Tongue (tissue), 2 donors: Measurements from ENCODE around the gene G3BP2. TPM values are rescaled to one million over a fixed set of nuclear protein-coding genes. Genes with fewer than 3 reads are reported as not detected.
"Not testable (repeated sequence)": the region's sequence is repeated elsewhere in the genome, so short reads cannot be mapped to it uniquely, and the experiment has no call there.

Experiments used
- DNase-seq: peaks from one replicate; pipeline ENCODE4 v3.0.0-alpha.2; 2015
- total RNA-seq: library from RNA; depleted of rRNA; stranded (reverse); fragments of >200 nt; gene quantifications from one replicate; pipeline ENCODE4 v1.2.3, GENCODE V29; 2014

G3BP2 gene
- total RNA-seq, 1 donor from 2014 or later, result 338 TPM

DNA sequence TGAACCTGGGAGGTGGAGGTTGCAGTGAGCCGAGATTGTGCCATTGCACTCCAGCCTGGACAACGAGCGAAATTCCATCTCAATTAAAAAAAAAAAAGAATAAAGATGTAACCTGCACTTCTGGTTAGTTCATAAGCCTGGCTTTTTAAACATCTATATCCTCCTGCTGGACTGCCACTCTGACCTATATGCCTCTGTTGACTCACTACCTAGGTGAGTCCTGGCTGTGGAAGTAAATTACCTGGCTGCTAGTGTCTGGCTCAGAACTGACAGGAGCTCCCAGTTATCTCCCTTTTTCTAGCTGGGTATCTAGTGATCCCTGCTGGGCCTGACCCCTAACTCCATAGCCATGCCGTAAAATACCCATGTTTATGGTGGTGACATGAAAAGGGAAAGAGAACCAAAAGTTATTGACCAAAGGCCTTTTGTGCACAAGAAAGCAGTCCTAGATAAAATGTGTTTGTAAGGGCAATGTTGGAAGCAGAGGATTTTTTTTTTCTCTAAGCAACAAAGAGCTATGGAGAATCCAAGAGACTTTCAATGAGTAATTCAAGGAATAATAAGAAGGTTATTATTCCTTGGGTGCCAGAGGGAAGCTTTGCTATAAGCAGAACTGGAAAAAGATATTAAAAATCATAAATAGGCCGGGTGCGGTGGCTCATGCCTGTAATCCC lies 10.4 kb upstream of the G3BP2 start:
- DNase-seq, result no peak

DNA sequence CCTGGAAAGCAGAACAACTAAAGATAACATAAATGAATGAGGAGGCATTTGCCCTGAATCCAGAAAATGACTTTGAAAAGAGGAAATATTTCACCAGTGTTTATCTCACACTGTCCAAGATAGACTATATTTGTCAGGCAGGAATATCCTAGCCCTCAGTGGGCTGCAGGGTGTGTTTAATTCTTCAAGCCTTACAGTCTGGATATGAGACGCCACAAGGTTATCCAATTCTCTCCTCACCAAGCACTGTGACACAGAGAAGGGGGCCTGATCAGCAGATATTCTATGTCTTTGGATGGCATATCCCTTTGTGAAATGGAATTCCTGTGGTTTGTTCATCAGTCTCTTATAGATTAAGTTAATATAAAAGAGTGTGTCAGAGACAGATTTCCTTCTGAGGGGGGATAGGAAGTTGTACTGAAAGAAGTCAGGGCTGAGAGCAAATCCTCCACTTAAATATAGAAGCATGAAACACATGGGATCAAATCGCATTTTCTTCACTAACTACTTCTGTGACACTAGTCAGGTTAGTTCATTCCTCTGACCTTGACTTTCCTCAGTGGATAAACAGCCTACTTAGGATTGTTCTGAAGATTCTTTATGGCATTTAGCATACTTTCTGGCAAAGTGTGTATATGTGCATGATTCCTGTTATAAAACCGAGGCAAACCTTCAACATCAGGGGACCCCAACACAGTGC lies 6.8 kb upstream of the G3BP2 start:
- no peak for DNase-seq

DNA sequence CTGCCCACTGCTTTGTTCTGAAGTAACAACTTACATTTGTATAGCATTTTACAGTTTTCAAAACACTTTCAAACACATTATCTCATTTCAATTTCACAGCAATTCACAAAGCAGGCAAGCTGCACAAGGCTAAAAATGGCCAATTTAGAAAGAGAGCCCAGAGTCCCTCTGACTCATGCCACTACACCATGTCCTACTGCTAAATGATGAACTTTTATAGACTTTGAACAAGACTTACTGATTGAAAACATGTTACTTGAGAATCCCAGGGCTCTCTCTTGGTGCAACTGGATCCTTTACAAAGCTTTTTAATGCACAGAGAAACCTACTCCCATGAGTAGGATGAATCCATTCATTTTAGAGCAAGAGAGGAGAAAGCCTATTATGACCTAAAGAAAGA lies 5.8 kb upstream of the G3BP2 start:
- DNase-seq, result no peak

DNA sequence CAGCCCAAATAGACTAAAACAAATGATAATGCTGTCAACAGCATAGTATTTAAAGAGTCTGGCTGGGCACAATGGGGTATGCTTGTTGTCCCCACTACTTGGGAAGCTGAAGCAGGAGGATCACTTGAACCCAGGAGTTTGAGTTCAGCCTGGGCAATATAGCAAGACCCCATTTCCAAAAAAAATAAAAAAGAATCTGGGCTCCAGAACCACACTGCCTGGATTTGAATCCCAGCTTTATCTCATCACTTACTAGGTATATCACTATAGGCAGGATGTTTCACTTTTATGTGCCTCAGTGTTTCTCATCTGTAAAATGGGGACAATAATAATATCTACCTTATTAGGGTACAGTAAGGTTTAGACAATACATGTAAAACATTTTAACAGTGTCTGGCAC lies 5.3 kb upstream of the G3BP2 start:
- no peak for DNase-seq

DNA sequence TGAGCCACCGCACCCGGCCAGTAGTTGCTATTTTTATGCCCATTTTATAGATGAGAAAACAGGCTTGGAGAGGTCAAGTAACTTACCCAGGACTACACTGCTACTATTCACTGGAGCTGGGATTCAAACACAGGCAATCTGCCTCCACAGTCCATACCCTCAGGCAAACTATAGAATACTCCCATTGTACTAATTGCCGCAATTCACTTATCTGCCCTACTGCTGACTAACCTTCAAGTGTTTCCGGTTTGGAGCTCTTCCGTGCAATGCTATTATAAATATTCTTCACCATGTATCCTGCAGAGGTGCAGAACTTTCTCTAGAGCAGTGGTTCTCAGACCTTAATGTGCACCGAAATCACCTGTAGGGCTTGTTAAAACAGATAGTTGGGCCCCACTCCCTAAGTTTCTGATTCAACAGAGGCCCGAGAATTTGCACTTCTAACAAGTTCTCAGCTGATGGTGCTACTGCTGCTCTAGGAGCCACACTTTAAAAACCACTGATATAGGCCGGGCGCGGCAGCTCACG lies 1.9 kb upstream of the G3BP2 start:
- no peak for DNase-seq

DNA sequence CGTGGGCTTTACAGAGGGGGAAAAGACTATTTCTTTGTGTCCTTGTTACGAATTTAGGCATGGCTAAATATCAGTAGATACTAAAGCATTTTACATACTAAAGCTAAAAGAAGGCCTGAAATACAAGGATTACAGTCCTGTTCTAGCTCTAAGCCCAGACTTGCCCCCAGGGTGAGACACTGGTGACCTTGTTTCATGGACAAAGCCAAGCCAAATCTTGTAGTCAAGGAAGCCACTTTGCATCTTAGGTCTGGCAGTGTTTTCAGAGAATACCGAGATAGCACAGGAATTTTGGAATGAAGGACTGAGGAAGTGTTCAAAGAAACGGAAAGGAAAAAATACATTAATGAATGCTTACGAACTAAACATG lies 733 bp upstream of the G3BP2 start:
- no peak for DNase-seq

DNA sequence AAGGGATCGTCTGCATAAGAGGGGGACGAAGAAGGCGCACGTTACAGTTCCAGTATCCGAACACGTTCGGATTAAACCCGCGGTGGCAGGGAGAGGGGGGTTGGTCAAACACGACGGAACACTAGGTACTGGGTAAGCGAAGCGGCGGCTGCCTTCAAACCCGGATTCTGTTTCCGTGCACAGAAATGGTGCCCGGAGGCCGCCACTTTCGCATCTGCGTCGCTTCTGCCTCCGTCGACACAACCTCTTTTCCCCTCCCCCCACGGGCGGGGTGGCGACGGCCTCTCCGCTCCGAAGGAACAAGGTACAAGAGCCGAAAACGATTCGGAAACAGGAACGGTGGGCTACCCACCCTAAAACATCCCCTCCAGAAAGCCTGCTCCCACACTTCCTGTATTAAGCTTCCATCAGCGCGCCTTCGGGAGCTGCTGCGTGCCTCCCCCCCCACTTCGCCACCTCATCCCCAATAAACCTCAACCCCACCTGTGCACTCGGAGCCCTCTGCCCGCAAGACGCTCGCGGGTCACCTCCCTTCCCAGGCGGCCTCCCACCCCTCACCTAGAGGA lies 667 bp downstream of the G3BP2 start:
- peak; percentile 79 for DNase-seq

DNA sequence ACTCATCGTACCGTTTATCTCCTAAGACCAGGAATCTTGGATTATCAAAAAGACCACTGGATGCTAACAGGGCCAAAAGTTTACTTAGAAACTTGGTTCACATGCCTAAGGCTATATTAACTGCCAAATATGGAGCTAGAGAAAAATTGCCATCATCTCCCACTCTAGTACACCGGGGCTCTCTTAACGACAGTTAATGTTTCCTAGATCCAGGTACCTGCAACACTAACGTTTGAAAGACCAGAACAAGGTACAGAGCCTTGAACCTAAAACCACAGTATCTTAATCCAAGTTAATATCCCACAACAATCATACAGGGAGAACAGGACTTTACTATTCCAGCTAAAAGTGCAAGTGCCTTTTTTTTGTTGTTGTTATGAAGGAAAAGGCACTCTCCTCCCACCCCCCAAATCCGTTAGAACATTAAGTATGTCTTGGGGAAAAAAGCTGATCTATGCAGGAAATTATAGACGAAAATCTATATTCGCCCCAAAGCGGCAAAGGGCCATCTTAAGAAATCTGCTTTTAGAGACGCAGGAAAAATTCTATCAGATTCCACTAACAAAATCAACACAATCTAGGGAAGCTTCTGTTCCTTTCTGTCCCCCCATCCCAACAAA lies 1.3 kb downstream of the G3BP2 start:
- peak; percentile 13 for DNase-seq

DNA sequence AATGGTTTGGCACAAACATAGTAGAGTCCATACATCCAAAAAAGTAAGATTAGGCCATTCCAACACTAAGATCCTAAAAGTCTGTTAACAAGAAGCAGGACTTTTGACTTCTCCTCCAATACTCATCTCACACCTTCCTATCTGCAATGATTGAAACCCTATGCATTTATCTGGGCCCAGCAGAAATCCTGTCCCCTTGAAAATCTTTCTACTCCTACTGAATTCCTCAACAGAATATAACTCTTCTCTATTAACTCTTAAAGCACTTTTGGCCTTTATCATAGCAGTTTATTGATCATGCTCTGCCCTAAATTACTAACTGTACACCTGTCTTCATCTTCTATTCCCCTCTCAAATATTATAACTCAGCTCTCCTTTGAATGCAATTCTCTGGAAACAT lies 4.6 kb downstream of the G3BP2 start:
- DNase-seq, result no peak

DNA sequence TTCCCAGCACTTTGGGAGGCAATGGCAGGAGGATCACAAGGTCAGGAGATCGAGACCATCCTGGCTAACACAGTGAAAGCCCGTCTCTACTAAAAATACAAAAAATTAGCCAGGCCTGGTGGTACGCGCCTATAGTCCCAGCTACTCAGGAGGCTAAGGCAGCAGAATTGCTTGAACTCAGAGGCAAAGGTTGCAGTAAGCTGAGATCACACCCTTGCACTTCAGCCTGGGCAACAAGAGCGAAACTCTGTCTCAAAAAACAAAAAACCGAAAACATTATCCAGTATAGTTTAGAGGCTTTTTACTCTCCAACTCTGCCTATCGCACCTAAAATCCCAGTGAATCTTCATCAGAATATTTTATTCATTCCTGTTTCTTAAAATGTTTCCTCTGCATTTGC lies 5.6 kb downstream of the G3BP2 start:
- DNase-seq, result not testable (repeated sequence)

DNA sequence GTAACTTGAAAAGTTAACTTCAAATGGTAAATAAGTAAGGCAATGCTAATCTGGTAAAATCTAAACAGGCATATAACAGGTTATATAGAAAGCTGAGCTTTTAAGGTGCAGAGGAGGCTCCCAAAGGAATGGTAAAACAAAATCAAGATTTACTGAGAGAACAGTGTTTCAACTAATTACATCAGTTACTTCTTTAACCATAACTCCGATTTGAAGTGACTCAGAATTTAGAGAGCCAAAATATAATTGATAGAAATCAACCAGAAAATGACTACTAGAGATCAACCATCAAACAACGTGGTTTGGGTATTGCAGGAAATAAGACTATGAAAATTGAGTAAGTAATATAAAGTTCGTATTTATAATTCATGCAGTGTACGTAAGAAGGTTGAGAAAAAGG lies 6.9 kb downstream of the G3BP2 start:
- DNase-seq, result no peak

DNA sequence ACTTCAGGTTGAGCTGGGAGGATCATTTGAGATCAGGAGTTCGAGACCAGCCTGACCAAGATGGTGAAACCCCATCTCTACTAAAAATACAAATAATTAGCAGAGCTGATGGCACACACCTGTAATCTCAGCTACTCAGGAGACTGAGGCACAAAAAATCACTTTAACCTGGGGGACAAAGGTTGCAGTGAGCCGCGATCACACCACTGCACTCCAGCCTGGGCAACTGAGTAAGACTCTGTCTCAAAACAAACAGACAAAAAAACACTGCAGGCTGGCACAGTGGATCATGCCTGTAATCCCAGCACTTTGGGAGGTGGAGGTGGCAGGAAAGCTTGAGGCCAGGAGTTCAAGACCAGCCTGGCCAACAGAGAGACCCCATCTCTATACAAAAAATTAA lies 8.6 kb downstream of the G3BP2 start:
- DNase-seq, result not testable (repeated sequence)

DNA sequence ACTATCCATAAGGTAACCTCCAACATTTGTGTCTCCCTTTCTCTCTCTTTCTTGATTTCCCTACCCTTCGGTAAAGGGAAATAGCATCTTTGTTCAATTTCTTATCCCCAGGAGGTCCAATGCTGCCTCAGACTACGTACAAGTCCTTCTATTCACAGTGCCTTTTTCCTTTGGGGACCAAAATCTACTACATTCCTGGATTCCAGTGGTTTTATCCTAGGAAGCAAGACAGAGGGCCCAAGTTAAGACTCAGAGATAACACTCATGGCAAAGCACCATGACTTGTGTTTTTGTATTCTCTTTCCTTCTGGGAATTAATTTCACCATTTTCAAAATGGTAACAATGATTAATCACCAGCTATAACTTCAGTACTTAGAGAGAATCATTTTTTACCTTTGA lies 10.6 kb downstream of the G3BP2 start:
- no peak for DNase-seq

DNA sequence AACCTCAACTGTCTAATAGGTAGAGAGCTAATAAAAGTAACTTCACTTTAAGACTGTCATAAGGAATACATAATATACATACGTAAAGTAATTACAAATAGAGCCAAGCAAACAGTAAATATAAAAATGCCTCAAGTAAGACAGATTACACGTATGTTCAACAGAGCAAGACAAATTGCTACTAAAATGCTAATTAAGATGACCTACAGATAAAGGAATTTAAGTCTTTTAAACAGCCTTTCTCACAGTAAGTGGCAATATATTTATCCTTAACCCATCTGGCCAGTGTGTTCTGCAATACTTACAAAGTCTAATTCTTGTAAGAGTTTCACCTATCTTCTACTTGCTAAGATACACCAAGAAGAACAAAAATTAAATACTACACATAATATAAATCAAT lies 12.7 kb downstream of the G3BP2 start:
- DNase-seq, result no peak

DNA sequence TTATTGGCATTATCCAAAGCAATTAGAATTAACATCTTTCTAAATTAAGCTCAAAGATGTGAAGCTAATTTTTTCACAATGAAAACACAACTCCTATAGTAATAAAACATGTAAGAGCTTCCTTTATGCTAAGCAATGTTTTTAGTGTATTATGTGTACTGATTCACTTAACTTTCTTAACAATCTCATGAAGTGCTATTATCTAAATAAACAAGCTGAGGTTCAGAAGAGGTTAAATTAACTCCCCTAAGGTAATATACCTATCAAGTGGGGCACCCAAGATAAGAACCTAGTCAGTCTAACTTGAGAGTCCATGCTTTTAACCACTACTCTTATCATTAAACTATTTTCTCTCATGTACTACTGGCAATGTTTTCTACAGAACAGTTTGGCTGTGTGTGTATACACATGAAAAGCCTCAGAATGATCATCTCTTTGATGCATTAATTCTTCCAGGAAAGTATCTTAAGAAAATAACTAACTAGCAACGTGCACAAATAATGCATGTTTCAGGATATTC lies 13.6 kb downstream of the G3BP2 start:
- no peak for DNase-seq

DNA sequence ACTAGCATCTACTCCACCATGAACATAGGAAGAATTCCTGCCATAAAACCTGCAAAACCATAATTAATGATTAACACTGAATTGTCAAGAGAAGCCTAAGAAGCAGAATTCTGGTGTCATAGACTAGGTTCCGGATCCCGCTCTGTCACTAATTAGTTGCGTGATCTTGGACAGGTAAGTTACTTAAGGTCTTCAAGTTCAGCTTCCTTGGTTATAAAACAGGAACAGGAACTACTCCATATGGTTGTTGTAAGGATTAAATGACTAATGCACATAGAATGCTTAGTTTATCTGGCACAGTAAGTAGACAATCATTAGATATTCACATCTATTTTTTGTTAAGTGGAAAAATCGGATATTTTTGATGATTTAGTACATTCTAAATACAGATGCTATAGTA lies 14.3 kb downstream of the G3BP2 start:
- no peak for DNase-seq

DNA sequence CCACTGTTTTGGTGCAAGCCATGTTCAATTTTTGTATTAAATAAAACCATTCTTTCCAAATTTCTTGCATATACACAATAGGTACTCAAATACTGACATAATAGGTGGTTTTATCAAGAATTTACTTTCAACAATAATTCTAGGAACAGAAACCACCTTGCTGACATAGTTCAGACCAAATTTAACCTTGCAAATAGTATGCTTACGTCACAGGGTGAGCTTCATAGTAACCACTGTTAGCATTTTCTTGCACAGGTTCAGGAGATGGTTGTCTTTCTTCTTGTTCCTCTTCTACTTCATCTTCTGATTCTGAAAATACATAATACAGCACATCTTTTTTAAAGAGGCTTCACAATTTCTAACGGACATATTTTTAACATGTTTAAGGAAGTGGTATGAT lies 17.6 kb downstream of the G3BP2 start:
- DNase-seq, result no peak

DNA sequence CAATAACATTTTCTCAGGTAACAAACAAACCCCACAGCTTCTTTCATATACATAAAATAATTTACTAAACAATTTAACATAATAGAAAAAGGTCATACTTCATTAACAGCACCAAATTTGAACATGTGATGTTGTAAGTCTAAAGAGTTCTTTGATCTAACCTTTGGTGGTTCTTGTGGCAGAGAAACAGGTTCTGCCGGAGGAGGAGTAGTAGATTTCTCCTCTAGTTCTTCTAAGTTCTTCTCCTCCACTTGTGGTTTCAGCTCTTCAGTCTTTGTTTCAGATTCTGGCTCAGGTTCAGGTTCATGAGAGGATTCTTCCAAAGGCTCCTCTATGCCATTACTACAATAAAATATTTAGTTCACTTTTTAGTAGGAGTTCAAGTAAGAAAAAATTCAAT lies 18.3 kb downstream of the G3BP2 start:
- no peak for DNase-seq

DNA sequence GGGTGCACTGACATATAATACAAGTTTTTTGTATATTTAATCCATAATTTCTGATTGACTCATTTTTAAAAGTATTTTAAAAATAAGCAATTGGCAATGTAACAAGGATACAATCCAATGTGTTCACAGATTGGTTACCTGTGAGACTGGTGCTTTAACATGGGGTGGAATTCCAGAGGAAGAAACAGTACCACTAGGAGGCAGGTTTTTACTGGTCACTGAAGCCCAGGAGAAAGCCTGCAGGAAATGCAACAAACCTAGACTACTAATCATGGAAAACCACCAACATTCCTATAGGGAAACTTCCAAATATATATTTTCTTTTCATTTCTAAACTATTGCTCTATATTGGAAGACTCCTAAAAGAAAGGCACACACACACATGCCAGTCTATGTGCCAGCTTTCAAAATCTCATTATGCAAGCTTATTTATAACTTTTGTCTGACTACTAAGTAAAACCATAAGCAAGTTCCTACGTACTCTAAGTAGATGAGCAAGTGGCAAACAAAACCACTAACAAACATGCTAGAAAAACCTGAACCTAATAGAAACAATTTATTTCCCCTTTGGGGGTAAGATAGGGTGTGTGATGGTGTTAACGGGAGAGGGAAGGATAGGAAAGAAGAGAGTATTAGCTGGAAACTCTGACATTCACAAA lies 19.2 kb downstream of the G3BP2 start:
- no peak for DNase-seq

DNA sequence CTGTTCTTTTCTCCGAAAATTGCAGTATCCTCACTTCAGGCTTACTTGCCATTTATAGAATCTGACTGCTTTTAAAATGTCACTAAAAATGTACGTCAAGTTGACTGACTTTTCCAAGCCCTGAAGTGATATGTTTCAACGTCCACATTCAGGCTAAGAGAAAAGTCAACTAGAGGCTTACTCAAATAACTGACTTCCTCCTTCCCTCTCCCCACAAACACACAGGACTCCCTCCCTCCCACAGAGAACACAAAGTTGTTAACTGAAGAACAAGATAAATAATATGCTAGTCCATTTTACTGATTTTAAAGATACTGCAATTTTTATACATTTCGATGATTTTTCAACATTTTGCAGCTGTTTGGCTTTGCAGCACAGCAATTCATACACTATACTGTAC lies 29.1 kb downstream of the G3BP2 start:
- DNase-seq, result no peak

DNA sequence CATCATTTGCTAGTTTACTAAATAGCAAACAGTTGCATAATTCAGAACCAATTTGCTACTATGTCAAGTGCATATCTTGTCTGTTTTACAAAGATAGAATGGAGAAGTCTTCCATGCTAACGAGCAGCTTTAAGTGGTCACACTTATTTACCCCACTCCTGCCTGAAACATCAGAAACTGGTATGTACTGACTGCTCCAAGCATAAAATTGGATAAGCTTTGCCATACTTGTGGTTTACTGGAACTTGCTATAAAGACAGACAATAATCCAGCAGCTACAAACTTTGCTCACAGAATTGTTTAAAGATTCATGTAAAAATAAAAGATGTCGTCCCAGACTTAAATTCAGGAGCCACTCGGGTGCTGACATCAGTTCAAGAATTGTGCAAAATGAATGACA lies 29.6 kb downstream of the G3BP2 start:
- no peak for DNase-seq

DNA sequence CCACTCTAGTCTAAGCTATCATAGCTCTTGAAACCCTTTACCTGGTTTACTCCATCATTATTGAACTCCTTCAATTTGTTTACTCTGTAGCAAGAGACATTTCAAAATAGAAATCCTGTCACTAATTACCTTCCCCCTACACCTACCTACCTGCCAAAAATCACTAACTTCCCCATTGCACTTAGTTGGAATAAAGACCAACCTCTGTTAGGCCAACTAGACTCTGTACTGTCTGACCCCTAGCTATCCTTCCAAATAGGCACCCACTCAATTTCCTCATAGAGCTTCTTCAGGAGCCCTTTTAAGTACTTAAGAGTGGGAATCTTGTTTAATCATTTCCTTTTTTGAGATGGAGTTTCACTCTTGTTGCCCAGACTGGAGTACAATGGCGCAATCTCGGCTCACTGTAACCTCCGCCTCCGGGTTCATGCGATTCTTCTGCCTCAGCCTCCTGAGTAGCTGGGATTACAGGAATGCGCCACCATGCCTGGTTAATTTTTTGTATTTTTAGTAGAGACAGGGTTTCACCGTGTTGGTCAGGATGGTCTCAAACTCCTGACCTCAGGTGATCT lies 34.0 kb downstream of the G3BP2 start:
- no peak for DNase-seq
